HAP-1 (cell line): ENCODE measurements around the gene TIRAP.

ENCODE experiments used
- DNase-seq, 2 experiments: peaks; one replicate each; pipeline ENCODE4 v3.0.0-alpha.2; 2016 to 2020; ENCODE audit warnings: low spot score in 2 of 2
- H3K27me3 ChIP-seq: fragments of 250-450 bp; sonication (Bioruptor Pico); 2 replicates; pipeline ENCODE4 v1.5.1; 2020; ENCODE audit warnings: low read depth, mild to moderate bottlenecking, moderate library complexity
- H3K36me3 ChIP-seq: fragments of 250-450 bp; sonication (Bioruptor Pico); replicated peaks from 2 replicates; pipeline ENCODE4 v1.5.1; 2020; ENCODE audit warnings: mild to moderate bottlenecking
- H3K4me1 ChIP-seq: fragments of 250-450 bp; sonication (Bioruptor Pico); 2 replicates; pipeline ENCODE4 v1.5.1; 2020; ENCODE audit warnings: mild to moderate bottlenecking
- H3K4me3 ChIP-seq: fragments of 250-450 bp; sonication (Bioruptor Pico); 2 replicates; pipeline ENCODE4 v1.5.1; 2020; ENCODE audit warnings: mild to moderate bottlenecking, moderate library complexity
- H3K9me3 ChIP-seq: fragments of 250-450 bp; sonication (Bioruptor Pico); 2 replicates; pipeline ENCODE4 v1.5.1; 2020; ENCODE audit warnings: mild to moderate bottlenecking, moderate library complexity
- in situ Hi-C: fragments of 300-500 bp; cut with MboI; formaldehyde crosslinking; loops from 3 replicates; pipeline ENCODE4 v1.14.3; 2020; ENCODE audit warnings: low sequenced_read_pairs, inconsistent platforms, mixed read lengths

The TIRAP gene

DNA sequence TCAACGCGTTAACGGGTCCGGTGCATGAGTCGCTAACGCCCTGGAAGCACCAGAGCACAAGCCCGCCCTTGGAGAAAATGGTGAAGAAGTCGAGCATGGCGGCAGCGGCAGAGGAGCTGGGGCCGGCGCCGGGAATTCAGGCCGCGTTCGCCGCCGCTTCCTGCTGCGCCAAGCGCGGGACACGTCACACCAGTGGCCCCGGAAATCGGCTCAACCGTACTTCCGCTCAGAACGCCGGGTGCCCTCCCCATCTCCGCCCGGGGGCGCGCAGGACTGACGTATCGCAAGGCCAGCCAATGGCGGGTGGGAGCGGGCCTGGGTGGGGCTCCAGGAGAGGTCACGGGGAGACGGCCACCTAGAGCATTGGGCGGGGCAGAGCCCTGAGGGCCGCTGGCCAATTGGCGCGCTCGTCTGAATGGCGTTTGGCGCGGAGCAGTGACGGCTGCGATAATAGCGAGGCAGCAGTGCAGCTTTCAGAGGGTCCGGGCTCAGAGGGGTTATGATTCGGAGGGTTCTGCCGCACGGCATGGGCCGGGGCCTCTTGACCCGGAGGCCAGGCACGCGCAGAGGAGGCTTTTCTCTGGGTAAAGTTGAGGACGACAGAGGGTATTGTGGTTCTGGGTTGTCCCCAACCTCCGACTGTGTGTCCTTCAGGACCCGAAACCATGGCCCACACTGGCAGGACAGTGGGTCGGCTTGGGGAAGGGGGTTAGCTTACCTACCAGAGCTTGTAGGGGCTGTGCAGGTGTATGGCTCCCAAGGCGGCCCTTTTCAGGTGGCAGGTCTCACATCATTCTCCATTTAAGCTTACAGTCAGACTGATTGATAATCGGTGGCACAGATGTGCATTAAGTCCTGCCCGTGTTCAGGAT is 13.9 kb upstream of the TIRAP start, which contains the start of the genes FOXRED1 and SRPRA:
Gene FOXRED1 (plus strand): TSS at position 447 of the 872 bp plus-strand sequence. CDS start 53 bp downstream, at position 500.
Gene SRPRA (minus strand): TSS at position 188 of the 872 bp plus-strand sequence. CDS start 91 bp downstream, at position 97.
- in situ Hi-C loops = no loop called here
- peak; percentile 97 to 100 for DNase-seq
- H3K4me1 ChIP-seq = peaks cover 14% of the 10 kb centered on the region
- H3K9me3 ChIP-seq = no peaks in the 10 kb centered on the region
- peak within 1 kb of the TSS; percentile 99 for H3K4me3 ChIP-seq
- peaks cover 53% of the 10 kb centered on the region for H3K36me3 ChIP-seq
- no peaks in the 10 kb centered on the region for H3K27me3 ChIP-seq

DNA sequence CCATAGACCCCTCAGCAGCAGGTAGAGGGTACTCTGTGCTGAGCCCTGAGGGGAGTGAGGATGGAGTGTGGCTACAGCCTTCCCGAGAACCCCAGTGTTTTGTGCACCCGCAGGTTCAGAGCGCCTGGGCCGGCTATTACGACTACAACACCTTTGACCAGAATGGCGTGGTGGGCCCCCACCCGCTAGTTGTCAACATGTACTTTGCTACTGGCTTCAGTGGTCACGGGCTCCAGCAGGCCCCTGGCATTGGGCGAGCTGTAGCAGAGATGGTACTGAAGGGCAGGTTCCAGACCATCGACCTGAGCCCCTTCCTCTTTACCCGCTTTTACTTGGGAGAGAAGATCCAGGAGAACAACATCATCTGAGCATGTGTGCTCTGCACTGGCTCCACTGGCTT is 5.6 kb upstream of the TIRAP start:
- peaks cover 39% of the 10 kb centered on the region for H3K36me3 ChIP-seq
- H3K4me1 ChIP-seq = peaks cover 6% of the 10 kb centered on the region
- DNase-seq = no peak
- no peaks in the 10 kb centered on the region for H3K27me3 ChIP-seq
- no peak overlapping the region for H3K4me3 ChIP-seq
- H3K9me3 ChIP-seq = no peaks in the 10 kb centered on the region
- in situ Hi-C loops = no loop called here

DNA sequence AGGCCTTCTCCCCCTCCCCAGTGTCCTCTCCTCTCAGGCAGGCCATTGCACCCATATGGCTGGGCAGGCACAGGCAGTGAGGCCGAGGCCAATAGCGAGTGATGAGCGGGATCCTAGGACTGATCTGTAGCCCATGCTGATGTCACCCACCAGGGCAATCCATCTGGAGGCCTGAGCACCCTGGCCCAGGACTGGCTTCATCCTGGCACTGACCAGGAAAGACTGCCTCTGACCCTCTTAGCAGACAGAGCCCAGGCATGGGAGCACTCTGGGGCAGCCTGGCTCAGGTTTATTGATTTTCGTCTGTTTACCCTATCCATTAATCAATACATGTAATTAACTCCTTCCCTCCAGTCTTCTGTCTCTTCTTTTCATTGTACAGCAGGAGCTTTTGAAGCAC is 5.1 kb upstream of the TIRAP start:
- Histone ChIP-seq H3K36me3 (peaks cover 35% of the 10 kb centered on the region), H3K4me3 (no peak overlapping the region), H3K27me3 (no peaks in the 10 kb centered on the region), H3K4me1 (peaks cover 9% of the 10 kb centered on the region), H3K9me3 (no peaks in the 10 kb centered on the region)
- no peak for DNase-seq
- in situ Hi-C loops = no loop called here

DNA sequence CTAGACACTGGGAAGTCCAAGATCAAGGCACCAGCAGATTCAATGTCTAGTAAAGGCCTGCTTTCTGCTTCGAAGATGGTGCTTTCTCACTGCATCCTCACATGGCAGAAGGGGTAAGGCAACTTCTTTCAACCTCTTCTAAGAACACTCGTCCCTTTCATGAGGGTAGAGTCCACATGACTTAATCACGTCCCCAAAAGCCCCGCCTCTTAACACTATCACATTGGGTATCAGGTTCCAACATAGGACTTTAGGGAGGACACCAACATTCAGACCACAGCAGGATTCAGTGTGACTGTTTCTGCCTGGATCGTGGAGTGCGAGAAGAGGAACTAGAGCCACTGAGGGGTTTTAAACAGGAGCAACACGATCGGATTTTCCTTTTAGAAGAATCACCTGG is 3.7 kb upstream of the TIRAP start:
- in situ Hi-C loops = no loop called here
- Histone ChIP-seq H3K36me3 (peaks cover 21% of the 10 kb centered on the region), H3K9me3 (no peaks in the 10 kb centered on the region)

DNA sequence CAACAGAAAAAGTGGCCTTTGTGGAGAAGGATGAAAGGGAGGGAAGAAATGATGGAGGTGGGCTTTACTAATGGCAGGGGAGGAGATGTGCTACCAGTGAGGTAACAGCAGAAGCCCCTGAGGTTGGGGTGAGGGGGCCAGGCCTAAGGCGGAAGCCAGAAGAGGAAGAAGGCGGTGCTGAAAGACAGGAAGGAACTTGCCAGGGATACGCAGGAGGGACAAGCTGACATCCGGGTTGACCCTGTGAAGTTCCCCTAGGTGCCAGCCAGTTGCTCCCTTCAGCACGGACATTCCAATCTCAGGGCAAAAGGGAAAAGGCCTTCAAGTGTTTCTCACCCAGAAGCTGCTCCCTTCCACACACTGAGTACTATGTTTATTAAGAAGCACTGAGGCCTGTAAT is 2.3 kb upstream of the TIRAP start:
- peaks cover 12% of the 10 kb centered on the region for H3K36me3 ChIP-seq
- H3K9me3 ChIP-seq = no peaks in the 10 kb centered on the region
- in situ Hi-C loops = no loop called here
- H3K4me3 ChIP-seq = no peak overlapping the region
- DNase-seq = no peak
- H3K27me3 ChIP-seq = no peaks in the 10 kb centered on the region
- peaks cover 24% of the 10 kb centered on the region for H3K4me1 ChIP-seq

More for the DNA sequence above, 3.7 kb upstream of the TIRAP start:
- Histone ChIP-seq H3K4me3 (no peak overlapping the region), H3K4me1 (peaks cover 18% of the 10 kb centered on the region), H3K27me3 (no peaks in the 10 kb centered on the region)
- no peak for DNase-seq

DNA sequence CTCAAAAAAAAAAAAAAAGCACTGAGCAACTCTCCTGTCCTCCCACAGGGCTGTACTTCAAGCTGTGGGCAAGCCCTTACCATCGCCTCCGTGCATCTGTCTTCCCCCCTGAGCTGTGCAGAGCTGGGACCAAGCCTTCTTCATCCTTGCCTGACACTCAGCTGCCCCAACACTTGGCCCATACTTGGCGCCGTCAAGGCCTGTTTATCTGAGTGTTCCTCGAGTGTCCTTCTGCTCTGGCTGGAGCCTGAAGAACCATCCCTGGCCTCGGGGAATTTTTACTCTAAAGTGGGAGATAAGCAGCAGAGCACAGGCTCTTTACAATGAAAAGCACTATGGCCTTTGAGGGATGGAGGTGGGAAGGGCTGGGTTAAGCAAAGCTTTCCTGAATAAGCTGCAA is 1.6 kb upstream of the TIRAP start:
- H3K27me3 ChIP-seq = no peaks in the 10 kb centered on the region
- peaks cover 11% of the 10 kb centered on the region for H3K36me3 ChIP-seq
- no peak overlapping the region for H3K4me3 ChIP-seq
- no peak for DNase-seq
- H3K4me1 ChIP-seq = peaks cover 26% of the 10 kb centered on the region
- no peaks in the 10 kb centered on the region for H3K9me3 ChIP-seq
- in situ Hi-C loops = no loop called here

DNA sequence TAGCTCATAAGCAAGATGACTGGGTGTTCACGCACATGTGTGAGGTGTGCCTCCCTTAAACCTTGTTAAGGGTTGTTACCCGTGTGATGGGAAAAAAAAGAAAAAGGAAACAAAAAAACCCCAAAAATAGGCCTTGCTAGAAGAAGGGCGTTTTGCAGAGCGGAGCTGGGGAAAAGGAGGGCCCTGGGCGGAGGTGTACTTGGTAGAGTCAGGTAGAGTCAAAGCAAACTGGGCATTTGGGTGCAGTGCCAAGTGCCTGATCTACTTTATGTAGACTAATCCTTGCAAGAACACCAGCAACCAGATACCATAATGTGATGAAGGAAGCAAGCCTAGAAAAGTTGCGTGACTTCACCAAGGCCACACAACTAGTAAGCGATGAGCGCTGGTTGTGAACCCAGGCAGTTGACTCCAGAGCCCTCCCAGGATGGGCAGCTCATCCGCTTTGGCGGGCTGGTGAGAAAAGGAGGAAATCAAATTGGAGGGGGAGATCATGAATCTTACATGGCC is 1.2 kb upstream of the TIRAP start:
- H3K36me3 ChIP-seq = peaks cover 11% of the 10 kb centered on the region
- in situ Hi-C loops = no loop called here
- H3K4me1 ChIP-seq = peaks cover 28% of the 10 kb centered on the region
- no peaks in the 10 kb centered on the region for H3K9me3 ChIP-seq
- no peak overlapping the region; the same call in 1 of the 2 replicates for H3K4me3 ChIP-seq
- DNase-seq = no peak
- no peaks in the 10 kb centered on the region for H3K27me3 ChIP-seq

DNA sequence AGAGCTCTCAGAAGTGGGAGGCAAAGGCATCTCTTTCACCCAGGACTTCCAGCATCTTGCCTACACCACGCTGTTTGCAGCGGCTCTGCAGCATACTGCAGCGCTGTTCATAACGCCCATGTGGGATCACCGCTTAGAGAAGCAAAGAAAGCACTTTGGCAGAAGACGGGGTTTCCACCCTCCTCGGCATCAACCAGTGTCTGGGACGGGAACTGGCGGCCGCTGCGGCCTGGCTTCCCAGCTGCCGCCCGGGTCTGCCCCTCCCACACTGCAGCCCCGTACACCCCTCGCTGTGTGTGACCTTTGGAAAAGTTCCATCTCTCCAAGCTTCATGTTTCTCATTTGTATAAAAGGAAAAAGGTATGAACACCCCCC is 545 bp upstream of the TIRAP start:
- H3K36me3 ChIP-seq = peaks cover 5% of the 10 kb centered on the region
- peak; percentile 30 to 60 for DNase-seq
- peaks cover 28% of the 10 kb centered on the region for H3K4me1 ChIP-seq
- no peaks in the 10 kb centered on the region for H3K9me3 ChIP-seq
- H3K4me3 ChIP-seq = peak overlapping the region; percentile 54
- H3K27me3 ChIP-seq = no peaks in the 10 kb centered on the region
- in situ Hi-C loops = no loop called here

DNA sequence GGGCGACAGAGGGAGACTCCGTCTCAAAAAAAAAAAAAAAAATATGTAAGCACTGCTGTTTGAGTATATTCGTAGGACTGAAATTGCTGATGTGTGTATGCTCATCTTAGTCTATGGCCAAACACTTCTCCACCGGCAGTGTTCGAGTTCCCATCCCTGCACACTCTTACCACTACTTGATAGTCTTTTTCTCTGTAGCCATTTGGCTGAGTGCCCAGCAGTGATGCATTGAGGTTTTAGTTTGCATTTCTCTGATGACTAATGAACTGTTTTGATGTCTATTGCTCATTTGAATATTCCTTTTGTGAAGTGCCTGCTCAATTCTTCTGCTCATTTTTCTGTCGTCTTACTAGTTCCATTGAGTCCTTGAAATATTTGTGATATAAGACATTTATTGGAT is 1.9 kb downstream of the TIRAP start:
- Histone ChIP-seq H3K9me3 (no peaks in the 10 kb centered on the region), H3K36me3 (no peaks in the 10 kb centered on the region), H3K4me3 (no peak overlapping the region), H3K4me1 (peaks cover 28% of the 10 kb centered on the region), H3K27me3 (no peaks in the 10 kb centered on the region)
- in situ Hi-C loops = no loop called here
- peak; percentile 53 to 80 for DNase-seq

DNA sequence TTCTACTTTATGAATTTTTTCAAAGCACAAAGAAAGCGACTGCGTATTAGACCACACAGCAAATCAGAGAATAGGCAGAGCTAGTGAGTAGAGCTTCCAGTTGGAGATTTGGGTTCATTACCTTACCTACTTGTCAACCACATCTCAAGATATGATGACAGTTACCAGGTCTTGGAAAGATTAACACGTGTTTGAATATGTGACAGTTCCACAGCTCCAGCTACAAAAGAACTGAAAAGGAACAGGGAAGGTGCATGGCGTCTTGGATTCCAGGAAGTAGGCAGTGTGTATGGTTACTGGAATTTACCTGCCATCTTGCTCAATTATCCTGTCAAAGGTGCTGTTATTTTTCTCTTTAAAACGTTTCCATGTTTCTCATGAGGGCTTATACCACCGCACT is 5.3 kb downstream of the TIRAP start:
- Histone ChIP-seq H3K4me3 (no peak overlapping the region), H3K27me3 (no peaks in the 10 kb centered on the region), H3K36me3 (peaks cover 15% of the 10 kb centered on the region), H3K9me3 (no peaks in the 10 kb centered on the region), H3K4me1 (peaks cover 19% of the 10 kb centered on the region)
- DNase-seq = no peak
- in situ Hi-C loops = no loop called here

DNA sequence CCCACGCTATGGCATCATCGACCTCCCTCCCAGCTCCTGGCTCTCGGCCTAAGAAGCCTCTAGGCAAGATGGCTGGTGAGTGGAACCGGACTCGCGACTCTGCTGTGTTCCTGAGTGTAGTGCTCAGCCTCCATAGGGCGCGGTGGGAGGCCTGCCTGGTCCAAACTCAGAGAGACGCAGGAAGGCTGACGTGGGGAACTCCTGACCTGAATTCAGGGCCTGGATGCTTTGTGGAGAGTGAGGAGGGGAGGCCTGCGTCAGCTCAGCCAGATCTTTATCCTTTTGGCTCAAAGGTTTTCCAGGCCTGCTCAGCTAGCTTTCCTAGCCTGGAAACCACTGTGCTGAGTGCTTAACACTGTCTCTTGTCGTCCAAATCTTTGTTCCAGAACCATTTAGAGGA is 8.0 kb downstream of the TIRAP start:
- Histone ChIP-seq H3K4me3 (no peak overlapping the region), H3K36me3 (peaks cover 32% of the 10 kb centered on the region), H3K27me3 (no peaks in the 10 kb centered on the region), H3K4me1 (peaks cover 4% of the 10 kb centered on the region), H3K9me3 (no peaks in the 10 kb centered on the region)
- in situ Hi-C loops = no loop called here
- DNase-seq = no peak

DNA sequence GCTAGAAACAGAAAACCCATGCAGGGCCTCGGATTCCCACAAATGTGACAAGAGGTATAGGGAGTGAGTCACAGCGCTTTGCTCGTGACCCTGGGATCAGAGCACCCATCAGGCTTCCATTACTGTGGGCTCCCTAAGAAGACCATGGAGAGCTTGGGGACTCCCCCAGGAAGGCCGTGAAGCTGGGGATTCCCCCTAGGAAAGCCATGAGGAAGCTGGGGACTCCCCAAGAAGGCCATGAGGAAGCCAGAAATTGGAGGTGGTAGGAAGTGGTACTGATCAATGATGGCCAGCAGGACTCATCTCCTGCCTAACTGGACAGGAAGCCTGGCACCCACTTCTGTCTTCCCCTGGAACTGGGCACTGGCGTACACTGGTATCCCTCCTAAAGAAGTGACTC is 10.8 kb downstream of the TIRAP start:
- Histone ChIP-seq H3K9me3 (no peaks in the 10 kb centered on the region), H3K27me3 (no peaks in the 10 kb centered on the region), H3K4me3 (no peak overlapping the region), H3K4me1 (no peaks in the 10 kb centered on the region), H3K36me3 (peaks cover 40% of the 10 kb centered on the region)
- in situ Hi-C loops = no loop called here
- no peak for DNase-seq

DNA sequence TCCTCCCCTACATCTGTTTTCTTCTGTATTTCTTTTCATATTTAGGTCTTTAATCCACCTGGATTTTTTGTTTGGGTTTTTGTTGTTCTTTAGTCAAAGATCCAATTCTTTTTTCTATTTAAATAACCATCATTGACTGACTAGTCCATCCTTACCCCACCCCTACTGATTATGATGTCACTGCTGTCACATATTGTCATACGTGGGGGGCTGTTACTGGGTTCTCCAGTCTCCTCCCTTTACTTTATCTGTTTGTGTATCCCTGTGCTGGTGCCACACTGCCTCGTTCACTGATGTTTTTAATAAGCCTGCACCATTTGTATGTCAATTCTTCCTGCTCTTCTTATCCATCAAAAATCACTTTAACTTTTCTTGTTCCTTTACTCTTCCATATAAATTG is 14.1 kb downstream of the TIRAP start:
- DNase-seq = no peak
- in situ Hi-C loops = no loop called here

More for the DNA sequence above, 14.1 kb downstream of the TIRAP start:
- H3K4me1 ChIP-seq = no peaks in the 10 kb centered on the region
- H3K36me3 ChIP-seq = peaks cover 35% of the 10 kb centered on the region
- no peaks in the 10 kb centered on the region for H3K27me3 ChIP-seq
- no peaks in the 10 kb centered on the region for H3K9me3 ChIP-seq
- H3K4me3 ChIP-seq = no peak overlapping the region
